Activated T-helper 1 cell treated with anti-CD3 and anti-CD28 coated beads, Interleukin-12 subunit alpha, Interleukin-12 subunit beta, Interleukin-2, Interleukin-4 antibody, amounts not matched to agents 30 ng/mL and 10 ng/mL and 1 ng/mL, durations not matched to agents 14 hours and 24 hours and 36 hours (primary cell): ENCODE data around the gene MEIS1. TPM values are rescaled to one million over a fixed set of nuclear protein-coding genes. Genes with fewer than 3 reads are reported as not detected.

Experiments used
- DNase-seq: peaks from one replicate; pipeline ENCODE4 v3.0.0; 2021; ENCODE audit warnings: low spot score
- H3K27ac Mint-ChIP-seq: one replicate; pipeline ENCODE4 v1.8.0; 2021; ENCODE audit warnings: mild to moderate bottlenecking, mixed read lengths
- H3K27me3 Mint-ChIP-seq: one replicate; pipeline ENCODE4 v1.8.0; 2022; ENCODE audit warnings: mild to moderate bottlenecking, moderate library complexity, mixed read lengths; ENCODE audit not compliant: insufficient read depth
- H3K36me3 Mint-ChIP-seq: one replicate; pipeline ENCODE4 v1.8.0; 2021; ENCODE audit warnings: low read depth, mixed read lengths
- H3K4me1 Mint-ChIP-seq: one replicate; pipeline ENCODE4 v1.8.0; 2021; ENCODE audit warnings: low read depth, mixed read lengths
- H3K4me3 Mint-ChIP-seq: one replicate; pipeline ENCODE4 v1.8.0; 2021; ENCODE audit warnings: mild to moderate bottlenecking, moderate library complexity, mixed read lengths
- H3K9me3 Mint-ChIP-seq: one replicate; pipeline ENCODE4 v1.8.0; 2021; ENCODE audit warnings: mixed read lengths
- intact Hi-C: fragments of 100-400 bp; cut with micrococcal nuclease; formaldehyde crosslinking; loops from one replicate; pipeline ENCODE4 v1.15.1; 2024
- total RNA-seq: library from RNA; stranded (reverse); gene quantifications from 2 replicates; pipeline ENCODE4 v1.2.3, GENCODE V29; 2022

Gene MEIS1
- total RNA-seq, 1 donor from 2014 or later, result not detected

DNA sequence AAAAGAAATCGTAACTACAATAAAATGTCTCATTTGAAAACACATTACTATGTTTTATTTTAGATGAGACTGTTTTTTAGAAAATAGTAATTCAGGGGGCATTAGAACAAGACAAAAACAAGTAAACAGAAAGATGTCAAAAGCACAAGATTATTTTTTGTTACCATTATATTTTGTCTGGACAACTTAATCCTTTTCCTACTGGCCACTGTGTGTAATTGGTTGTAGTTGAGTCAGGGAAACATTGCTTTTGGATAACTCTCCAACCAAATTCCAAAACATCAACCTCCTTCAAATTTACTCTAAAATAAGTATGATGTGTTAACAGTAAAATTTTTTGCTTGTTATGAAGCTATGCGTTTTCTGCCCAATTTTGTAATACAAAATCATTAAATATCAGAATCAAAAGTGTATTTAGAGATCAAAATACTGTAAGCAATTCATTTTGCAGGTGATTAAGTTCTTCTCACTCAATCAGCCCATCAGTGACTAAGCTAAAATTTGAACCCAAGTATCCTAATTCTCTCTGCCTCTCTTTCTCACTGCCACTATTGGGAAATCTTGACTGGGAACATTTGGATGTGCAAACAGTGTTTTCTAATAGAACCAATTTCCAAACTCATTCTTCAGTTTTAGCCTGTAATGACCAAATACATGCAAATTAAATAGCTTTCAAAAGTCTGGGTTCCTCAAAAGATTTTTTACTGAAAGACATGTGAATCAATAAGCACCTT is 11.4 kb upstream of the MEIS1 start:
- H3K9me3 Mint-ChIP-seq, result no peaks in the 10 kb centered on the region
- no peaks in the 10 kb centered on the region for H3K36me3 Mint-ChIP-seq
- no peak overlapping the region for H3K4me3 Mint-ChIP-seq
- DNase-seq, result no peak
- intact Hi-C loops, result loop anchor here (10.0 kb wide), 1 partner anchor 779 kb away; no protein-coding TSS in a partner anchor
- peaks cover 36% of the 10 kb centered on the region for H3K27me3 Mint-ChIP-seq
- H3K4me1 Mint-ChIP-seq, result no peaks in the 10 kb centered on the region
- H3K27ac Mint-ChIP-seq, result no peak overlapping the region

DNA sequence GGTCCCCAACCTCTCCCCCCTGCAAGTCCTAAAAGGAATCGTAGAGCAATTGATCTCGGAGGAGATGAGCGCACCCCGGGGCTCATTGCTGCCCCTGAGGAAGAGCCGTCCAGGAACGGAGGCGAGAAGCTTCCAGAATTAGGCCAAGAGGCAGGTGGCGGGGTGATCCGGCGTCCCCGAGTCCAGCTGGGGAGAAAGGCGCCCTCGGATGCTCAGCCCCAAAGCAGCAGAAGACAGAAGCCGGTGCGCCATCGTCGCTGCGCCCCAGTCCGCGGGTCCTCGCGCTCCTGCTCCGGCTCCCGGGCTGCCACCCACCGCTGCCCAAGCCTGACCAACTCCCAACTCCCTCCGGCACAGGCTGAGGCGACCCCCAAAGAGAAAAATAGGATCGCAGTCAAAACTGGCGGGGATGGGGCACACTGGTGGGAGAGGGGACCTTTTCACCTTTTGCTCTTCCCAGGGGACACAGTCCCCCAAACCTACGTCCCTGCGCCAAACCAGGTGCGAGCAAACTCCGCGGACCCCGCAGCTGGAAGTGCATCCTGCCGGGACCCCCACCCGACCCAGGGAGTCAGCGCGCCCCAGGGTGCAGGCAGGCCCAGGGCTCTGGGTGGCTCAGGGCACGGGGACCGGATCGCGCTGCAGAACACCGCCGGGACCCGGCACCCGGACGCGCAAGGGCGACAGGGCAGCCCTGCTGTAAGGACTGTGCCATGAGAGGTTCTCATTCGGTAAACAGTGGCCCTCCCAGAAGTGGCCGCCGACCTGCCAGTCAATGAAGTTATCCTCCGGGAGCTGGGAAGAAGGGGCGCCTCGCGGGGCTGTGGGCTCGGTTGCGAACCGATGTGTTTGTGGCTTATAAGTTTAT is 8.4 kb upstream of the MEIS1 start:
- Mint-ChIP-seq H3K4me3 (no peak overlapping the region), H3K36me3 (no peaks in the 10 kb centered on the region), H3K27ac (no peak overlapping the region), H3K27me3 (peaks cover 54% of the 10 kb centered on the region), H3K9me3 (no peaks in the 10 kb centered on the region), H3K4me1 (no peaks in the 10 kb centered on the region)
- intact Hi-C loops, result loop anchor here (5.0 to 10.0 kb wide), 3 partner anchors 782 to 1421 kb away; no protein-coding TSS in a partner anchor
- no peak for DNase-seq

DNA sequence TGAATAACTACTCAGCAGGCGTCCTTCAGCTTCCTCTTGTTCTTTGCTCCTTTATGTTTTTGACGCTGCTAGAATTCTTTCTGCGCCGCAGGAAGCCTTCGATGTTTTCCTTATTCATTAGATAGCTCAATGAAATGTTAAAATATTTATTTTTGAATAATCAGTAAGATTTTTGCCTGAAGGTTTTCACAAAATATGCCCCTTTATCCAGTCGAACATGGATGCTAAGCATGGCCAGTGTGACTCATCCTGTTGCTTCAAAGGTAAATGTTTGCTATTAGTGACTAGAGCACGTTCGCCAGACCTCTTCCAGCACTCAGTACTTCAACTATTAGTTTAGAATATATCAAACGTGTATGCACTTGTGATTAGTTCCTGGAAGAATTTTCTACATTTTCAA is 7.6 kb upstream of the MEIS1 start:
- Mint-ChIP-seq H3K27me3 (peaks cover 62% of the 10 kb centered on the region), H3K4me1 (no peaks in the 10 kb centered on the region), H3K36me3 (no peaks in the 10 kb centered on the region), H3K9me3 (no peaks in the 10 kb centered on the region), H3K4me3 (no peak overlapping the region), H3K27ac (no peak overlapping the region)
- intact Hi-C loops, result loop anchor here (5.0 to 10.0 kb wide), 3 partner anchors 782 to 1420 kb away; no protein-coding TSS in a partner anchor
- no peak for DNase-seq

DNA sequence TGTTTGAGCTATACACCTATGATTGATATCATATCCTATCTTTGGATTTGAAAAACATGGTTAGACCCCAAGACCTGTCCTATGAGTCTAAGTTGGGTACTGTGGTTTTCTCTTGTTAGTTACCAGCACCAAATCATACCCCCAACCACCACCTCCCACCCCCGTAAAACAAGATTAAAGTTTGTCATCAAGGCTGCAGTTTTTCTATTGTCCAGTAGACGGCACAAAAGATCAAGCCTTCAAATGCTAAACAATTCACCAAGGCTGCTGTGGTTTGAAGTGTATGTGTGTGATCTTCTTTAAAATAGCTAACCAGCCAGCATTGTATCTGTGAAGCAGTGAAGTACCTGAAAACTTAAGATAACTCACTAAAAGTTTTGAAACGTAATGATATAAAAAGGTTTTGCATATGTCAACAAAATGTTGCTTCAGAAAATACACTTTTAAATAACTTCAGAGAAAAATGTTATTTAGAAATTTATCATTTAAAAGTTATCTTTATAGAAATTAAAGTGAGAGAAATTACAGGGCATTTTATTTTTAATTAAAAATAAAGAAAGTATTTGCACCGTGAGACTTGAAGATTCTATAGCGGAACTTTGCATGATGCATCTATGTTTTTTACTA is 5.8 kb upstream of the MEIS1 start:
- intact Hi-C loops, result loop anchor here (5.0 to 10.0 kb wide), 3 partner anchors 784 to 1418 kb away; no protein-coding TSS in a partner anchor
- Mint-ChIP-seq H3K4me1 (peaks cover 6% of the 10 kb centered on the region), H3K36me3 (no peaks in the 10 kb centered on the region), H3K4me3 (no peak overlapping the region), H3K27me3 (peaks cover 74% of the 10 kb centered on the region), H3K27ac (no peak overlapping the region), H3K9me3 (no peaks in the 10 kb centered on the region)
- DNase-seq, result no peak

DNA sequence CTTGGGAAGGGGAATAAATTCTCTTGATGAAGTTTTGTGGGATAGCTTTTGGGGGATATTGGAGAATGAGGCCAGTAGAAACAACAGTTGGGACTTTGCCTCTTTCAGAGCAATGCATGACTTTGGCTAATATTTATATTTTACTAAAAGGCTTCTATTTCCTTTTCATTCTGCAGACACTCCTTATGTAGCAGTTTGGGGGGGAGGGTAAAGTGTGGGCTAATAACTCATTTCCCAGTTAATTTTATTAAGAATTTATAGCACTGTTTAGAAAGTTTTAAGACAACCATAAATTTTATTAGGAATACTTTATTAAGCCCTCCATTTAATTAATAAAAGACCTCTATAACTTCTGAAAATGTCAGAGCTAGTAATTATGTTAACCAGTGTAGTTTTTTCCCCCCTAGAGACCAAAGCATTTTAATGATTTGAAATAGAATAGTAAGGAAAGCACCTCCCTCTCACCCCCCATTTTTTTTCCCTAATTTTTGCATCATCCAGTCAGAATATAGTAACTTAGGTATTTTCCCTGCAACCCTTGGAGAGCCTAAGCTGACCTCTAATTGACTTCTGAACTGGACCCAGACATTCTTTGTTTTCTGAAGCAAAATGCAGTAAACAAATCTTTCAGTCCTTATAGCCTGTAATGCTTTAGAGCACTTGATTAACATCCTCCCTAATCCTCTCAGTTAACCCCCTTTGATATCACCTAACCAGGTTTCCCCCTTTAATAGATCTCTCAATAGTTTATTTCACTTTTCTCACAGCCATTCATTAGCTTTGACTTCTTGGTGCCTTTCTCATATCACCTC is 5.0 kb upstream of the MEIS1 start:
- Mint-ChIP-seq H3K4me3 (no peak overlapping the region), H3K4me1 (peaks cover 13% of the 10 kb centered on the region), H3K9me3 (no peaks in the 10 kb centered on the region), H3K27me3 (peaks cover 75% of the 10 kb centered on the region), H3K27ac (no peak overlapping the region), H3K36me3 (peaks cover under 1% of the 10 kb centered on the region)
- intact Hi-C loops, result loop anchor here (5.0 to 10.0 kb wide), 3 partner anchors 785 to 1417 kb away; no protein-coding TSS in a partner anchor
- no peak for DNase-seq

DNA sequence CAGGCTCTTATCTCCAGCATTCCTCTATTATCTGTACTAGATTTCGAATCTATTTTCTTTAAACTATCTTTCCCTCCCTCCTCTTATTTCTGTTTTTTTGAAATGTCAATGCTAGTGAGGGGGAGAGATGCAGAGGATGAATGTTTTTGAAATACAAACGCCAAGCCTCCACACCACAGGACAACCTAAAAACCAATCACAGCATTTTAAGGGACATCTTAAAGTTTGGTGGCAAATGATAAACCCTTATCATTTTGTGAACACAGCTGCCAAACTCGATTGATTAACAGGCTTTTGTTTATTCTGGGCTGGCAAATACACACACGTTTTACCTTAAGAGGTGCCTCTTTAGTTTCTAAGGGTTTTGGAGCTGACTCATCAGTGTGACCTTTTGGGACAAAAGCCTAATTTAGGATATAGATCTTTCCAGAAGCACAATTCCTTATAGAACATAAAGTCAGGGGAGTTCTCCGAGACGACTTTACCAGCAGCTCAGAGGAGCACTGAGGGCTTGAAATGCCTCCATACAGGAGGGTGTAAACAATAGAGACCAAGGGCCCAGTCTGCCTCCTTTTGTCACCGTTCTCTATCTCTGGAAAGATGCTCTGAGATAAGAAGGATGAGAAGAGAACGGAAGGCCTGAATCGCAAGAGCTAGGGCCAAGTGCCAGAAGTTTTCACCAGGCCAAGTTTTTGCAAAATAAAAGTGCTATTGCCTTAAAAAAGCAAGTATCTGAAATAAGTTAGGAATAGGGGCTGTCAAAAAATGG is 4.2 kb upstream of the MEIS1 start:
- intact Hi-C loops, result no loop called here
- Mint-ChIP-seq H3K27me3 (peaks cover 75% of the 10 kb centered on the region), H3K4me3 (no peak overlapping the region), H3K4me1 (peaks cover 18% of the 10 kb centered on the region), H3K27ac (no peak overlapping the region), H3K36me3 (peaks cover 2% of the 10 kb centered on the region), H3K9me3 (no peaks in the 10 kb centered on the region)
- DNase-seq, result no peak

DNA sequence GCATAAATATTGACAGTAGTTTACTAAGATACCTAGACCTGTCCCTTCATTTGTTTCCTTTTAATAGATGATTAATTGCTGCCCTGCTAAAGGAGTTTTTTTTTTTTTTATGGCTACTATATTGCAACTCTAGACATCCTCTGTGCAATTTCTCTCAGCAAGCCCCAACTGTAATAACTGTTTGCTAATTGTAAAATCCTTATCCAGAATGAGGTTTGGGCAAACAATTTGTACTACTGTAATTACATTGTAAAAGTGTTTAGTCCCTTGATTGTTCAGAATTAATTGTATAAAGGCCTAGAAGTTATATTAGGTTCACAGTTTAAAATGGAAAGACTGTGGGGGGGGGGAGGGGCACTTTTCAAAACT is 3.7 kb upstream of the MEIS1 start:
- Mint-ChIP-seq H3K9me3 (no peaks in the 10 kb centered on the region), H3K4me1 (peaks cover 18% of the 10 kb centered on the region), H3K27ac (no peak overlapping the region), H3K27me3 (peaks cover 75% of the 10 kb centered on the region), H3K36me3 (peaks cover 2% of the 10 kb centered on the region), H3K4me3 (no peak overlapping the region)
- intact Hi-C loops, result no loop called here
- DNase-seq, result no peak

DNA sequence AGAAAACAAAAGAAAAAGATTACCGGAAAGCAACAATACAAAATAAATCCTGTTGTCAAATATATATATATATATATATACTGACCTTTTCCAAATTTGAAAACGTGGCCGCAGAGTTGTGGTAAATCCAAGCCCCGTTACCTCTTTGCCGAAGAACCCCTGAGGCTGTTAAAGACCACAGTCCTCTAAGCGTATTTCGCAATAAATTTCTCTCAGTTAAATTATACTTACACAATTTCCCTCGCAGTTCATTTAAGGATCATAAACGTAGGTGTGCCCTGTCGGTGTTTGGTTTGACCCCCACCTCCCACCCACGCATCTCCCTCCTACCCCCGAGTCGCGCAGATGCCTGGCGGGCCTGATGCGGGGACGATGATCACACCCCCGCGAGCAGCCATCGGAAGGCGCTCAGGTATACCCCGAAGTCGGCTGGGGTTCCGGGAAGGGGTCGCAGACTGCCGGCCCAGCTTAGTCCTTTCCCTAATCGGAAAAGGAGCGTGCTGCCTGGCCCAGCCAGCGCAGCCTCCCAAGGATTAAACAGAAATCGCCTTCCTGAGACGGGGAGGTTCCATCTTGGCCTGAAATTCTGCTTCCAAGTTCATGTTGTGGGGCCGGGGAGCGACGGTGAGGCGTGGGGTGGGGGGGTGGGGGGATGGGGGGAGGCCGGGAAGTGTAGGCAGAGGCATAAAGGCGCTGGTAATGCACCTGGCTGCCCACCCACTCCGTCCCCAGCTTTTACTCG is 2.9 kb upstream of the MEIS1 start:
- H3K36me3 Mint-ChIP-seq, result peaks cover 2% of the 10 kb centered on the region
- peaks cover 18% of the 10 kb centered on the region for H3K4me1 Mint-ChIP-seq
- no peak for DNase-seq
- H3K9me3 Mint-ChIP-seq, result no peaks in the 10 kb centered on the region
- intact Hi-C loops, result no loop called here
- H3K4me3 Mint-ChIP-seq, result no peak overlapping the region
- H3K27me3 Mint-ChIP-seq, result peaks cover 81% of the 10 kb centered on the region
- no peak overlapping the region for H3K27ac Mint-ChIP-seq

DNA sequence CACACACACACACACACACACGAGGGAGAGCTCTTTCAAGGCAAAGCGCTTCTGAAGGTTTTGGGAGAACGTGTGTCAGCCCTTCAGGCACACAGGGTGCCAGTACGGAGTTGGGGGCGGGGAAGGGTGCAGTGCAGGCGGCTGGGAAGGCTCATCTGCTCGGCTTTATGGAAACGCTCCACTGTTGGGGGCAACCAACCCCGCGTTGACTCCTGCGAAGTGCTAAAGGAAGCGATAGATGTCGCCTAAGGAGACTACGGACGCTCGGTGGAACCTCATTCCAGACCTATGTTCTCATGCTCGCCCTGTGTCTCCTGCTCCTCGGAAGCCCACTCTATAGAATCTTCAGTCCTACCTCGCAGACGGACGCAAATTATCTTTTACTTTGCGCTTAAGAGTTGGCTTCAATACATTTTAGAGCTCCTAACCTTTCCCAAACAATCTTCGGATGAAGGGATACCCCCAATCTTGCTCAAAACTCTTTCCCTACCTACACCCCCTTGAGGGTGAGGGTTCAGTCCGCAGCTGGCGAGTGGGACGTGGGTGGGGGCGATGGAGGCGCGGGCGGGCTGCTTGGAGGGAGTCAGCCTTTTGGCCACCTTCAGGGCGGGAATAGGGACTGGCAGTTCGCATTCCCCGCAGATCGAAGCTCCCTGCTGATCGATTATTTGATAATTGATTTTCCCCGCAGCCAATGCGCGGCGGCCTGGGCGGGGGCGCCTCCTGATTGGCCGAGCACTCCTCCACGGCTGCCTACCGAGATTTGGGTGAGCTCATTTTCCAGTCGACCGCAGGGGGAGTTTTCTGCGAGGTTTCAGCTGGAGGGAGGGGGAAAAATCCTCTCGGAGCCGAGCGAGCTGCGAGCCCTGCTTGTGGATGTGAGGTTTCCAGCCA is 1.9 kb upstream of the MEIS1 start:
- H3K27ac Mint-ChIP-seq, result peak overlapping the region; percentile 40
- peaks cover 24% of the 10 kb centered on the region for H3K4me1 Mint-ChIP-seq
- peaks cover 2% of the 10 kb centered on the region for H3K36me3 Mint-ChIP-seq
- no peaks in the 10 kb centered on the region for H3K9me3 Mint-ChIP-seq
- peak overlapping the region; percentile 74 for H3K4me3 Mint-ChIP-seq
- peaks cover 82% of the 10 kb centered on the region for H3K27me3 Mint-ChIP-seq
- no peak for DNase-seq
- intact Hi-C loops, result no loop called here

DNA sequence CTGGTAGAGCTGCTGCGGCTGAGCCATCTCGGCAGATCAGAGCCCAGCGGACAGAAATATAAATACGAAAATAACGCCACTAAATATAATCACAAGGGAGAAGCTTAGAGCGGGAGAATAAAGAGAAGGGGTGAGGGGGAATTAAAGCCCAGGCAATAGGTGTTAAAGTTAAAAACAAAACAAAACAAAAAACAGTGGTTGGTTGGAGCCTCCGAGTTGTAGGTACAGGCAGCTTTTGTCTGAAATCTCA is 1.3 kb upstream of the MEIS1 start:
- Mint-ChIP-seq H3K4me1 (peaks cover 24% of the 10 kb centered on the region), H3K9me3 (no peaks in the 10 kb centered on the region), H3K36me3 (peaks cover 2% of the 10 kb centered on the region), H3K4me3 (peak overlapping the region; percentile 74), H3K27me3 (peaks cover 84% of the 10 kb centered on the region), H3K27ac (peak overlapping the region; percentile 40)
- no peak for DNase-seq
- intact Hi-C loops, result no loop called here
